Limb (tissue), 2 donors: Measurements from ENCODE around the gene IGSF9.

Experiments
- DNase-seq, 2 donors: peaks; one replicate each; pipeline ENCODE4 v3.0.0-alpha.2; 2016; ENCODE audit errors: extremely low spot score in 2 of 2

IGSF9 gene

GRCh38 chr1:159944623-159945455, 574 bp downstream of the IGSF9 start:
- peak in 1 of 2 donors; percentile 20 for DNase-seq

GRCh38 chr1:159943908-159944622, 1.3 kb downstream of the IGSF9 start:
- DNase-seq = peak in 1 of 2 donors; percentile 24

- DNase-seq = peak in 1 of 2 donors; percentile 23
Measured at GRCh38 chr1:159943278-159943640, 2.2 kb downstream of the IGSF9 start.

DNA sequence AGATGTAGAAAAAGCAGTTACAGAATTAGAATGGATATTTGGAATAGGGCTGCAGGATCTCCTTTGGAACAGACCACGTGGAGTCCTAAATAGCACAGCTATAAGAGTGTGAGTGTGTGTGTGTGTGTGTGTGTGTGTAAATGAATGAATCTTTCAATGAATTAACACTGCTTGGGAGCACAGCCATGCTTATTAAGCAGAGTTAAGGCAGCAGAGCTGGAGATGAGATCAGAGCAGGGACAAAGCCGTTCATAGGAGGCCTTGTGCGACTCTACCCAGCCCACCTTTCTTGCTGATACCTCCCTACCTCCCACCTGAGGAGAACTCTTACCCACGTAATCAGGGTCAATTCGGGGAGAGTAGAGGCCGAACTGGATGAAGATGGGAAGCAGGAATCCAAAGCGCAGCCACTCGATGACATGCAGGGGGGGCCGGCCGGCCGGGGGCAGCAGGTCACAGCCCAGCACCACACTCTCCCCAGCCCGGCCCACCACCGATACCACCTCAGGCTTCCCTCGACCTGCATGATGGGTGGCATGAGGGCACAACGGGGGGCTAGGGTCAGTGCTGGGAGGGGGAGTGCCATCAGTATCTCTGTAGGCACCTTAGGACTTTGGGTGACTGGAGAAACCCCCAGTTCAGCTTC, 2.7 kb downstream of the IGSF9 start:
- peak in 1 of 2 donors; percentile 24 for DNase-seq

DNA sequence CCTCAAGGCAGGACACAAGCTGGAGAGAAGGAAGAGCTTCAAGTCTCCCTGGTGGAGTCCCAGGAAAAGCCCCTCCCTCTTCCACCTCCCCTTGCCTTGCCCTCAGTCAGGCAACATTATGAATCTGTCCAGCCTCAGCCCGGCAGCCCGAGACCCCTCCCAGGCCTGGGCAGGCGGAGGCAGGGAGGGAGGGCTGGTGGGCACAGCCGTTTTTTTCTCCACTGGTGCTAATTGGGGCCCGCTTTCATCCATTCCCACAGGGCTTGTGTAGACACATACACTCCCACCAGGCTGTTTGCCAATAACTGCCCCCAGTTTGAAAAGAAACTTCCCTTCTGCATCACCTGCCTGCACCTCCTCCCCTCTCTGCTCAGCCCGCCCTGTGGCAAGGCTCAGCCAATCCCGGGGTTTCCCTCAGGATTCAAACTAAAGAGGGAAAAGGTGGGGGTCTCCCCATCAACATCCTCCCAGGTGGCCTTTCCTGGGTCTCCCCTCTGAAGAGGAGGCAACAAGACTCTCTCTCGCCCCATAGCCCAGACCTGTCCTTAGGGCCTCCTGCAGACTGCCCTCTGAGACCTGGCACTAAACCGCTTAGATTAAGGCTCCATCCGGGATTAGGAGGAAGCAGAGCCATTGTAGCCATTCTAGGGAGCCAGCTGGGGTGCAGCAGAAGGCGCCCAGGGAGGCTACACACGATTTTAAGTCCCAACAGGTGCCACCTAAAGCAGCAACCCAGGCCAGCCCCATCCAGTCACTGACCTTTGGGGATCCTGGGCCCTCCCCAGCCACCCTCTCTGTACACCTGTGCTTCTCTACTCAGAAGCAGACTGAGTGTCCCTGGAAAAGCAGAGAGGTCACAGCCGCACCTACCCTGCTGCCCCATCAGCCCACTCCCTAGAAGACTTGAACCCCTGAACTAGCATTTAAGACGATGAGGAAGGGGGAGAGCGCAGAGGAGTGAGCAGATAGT, 3.5 kb downstream of the IGSF9 start:
- peak in 1 of 2 donors; percentile 34 for DNase-seq

- no peak for DNase-seq
Measured at GRCh38 chr1:159941141-159941540, 4.3 kb downstream of the IGSF9 start.

GRCh38 chr1:159940006-159940620, 5.3 kb downstream of the IGSF9 start:
- no peak for DNase-seq

DNA sequence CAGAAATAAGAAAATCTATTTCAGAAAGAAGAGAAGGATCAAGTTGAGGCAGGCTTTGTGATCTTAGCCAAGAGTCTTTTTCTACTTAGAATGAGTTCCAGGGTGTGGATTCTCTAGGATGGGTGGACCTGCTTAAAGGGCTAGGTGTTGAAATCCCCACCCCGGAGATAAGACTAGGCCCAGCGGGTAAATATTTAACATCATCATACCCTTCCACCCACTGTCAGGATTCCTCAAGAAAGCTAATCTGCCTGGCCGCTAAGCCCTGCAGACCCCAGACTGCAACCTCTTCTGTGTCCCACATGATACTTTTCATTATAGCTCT, 5.8 kb downstream of the IGSF9 start:
- DNase-seq = no peak

DNA sequence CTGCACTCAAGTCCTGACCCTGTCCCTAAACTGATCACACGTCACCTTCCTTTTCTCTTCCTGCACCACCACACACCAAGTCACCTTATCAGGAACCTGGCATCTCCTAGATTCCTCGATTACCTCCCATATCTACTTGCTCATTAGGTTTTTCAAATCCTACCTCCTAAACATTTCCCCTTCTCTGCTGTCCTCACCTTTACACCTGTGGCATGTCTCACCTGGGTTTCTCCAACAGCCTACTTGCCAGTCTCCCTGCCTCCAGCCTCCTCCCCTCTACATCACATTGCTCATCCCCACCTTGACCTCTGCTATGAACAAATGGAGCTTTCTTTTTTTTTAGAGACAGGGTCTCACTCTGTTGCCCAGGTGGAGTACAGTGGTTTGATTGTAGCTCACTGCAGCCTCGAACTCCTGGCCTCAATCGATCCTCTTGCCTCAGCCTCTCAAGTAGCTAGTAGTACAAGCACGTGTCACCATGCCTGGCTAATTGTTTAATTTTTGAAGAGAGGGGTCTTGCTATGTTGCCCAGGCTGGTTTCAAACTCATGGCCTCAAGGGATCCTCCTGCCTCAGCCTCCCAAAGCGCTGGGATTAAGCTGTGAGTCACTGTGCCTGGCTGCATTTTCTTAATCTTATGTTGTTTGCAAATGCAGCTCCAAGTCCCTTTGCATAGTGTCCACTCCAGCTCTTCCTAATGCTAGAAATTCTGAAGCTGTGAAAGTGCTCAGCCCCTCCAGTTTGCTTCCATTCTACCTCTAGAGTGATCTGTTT, 6.3 kb downstream of the IGSF9 start:
- no peak for DNase-seq

- no peak for DNase-seq
Measured at GRCh38 chr1:159938211-159938852, 7.1 kb downstream of the IGSF9 start.

DNA sequence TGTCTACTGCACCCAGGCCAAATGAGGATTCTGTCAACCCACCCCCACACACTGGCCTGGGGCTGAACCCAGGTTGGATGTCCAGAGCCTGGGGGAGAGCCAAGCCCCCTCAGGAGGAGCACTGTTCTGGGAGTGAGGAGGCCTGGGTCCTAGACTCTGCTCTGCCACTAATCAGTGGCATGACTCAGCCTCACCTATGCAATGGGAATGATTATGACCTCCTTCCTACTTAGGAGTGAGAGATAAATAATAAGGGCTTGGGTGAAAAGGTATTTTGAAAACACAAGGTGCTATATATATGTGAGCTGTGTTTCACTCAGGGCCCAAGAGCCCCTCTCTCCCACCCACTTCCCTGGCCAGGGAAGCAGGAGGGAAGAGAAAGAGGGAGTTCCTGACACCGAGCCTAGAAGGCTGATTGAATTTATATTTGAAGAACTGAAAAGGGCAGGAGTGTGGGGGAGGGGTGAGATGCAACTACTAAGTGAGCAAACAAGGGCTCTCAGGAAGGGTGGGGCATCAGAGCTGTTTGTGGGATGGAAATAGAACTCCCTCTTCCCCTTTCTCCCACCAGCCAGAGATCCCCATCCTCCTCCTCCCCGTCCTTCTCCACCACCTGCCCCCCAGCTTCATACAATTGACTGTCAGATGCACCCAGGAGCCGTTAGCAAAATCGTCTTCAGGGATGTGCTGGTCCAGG, 8.2 kb downstream of the IGSF9 start:
- DNase-seq = no peak

DNA sequence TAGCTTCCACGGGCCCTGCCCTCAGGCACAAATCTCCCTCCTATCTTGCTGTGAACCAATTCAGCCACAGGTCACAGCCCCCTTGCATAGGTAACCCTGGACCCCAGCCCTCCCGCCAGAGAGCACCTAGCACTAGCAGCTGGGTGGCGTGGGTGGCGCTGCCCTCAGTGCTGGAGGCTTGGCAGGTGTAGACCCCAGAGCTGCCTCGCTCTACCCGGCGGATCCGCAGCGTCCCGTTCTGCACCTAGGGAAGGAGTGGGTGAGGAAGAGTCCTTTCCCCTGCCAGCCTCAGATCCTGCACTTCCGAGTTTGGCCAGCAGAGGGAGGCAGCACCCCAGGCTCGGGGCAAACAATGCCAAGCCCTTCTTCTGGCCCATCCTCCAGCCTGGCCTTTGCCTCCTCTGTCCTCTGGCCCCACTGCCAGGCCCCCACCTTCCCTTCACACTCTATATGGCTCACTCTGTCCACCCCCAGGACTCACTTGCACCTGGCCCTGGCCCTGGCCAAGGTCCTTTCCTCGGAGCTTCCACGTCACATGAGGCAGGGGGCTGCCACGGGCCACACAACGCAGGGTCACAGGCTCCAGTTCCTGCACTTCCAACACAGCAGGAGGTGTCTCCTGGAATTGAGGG, 9.0 kb downstream of the IGSF9 start:
- DNase-seq = peak in 1 of 2 donors; percentile 87

- no peak for DNase-seq
Measured at GRCh38 chr1:159935719-159936272, 9.6 kb downstream of the IGSF9 start.

DNA sequence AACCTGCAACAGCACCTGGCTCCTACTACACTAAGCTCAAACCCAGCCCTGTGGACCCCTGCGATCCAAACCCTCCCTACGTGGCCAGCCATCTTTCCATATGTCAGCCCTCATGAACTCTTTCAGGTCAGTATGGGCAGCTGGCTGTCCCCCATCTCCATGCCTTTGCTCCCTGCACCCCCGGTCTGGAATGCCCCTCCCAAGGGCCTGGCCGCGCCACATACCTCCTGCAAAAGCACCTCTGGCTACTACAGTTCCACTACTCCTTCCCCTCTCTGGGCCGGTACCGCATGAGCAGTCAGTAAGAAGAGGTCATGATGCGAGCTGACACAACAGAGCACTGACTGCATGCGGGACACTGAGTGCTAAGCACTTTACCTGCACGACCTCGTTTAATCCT, 10.1 kb downstream of the IGSF9 start:
- DNase-seq = no peak

GRCh38 chr1:159934136-159935039, 11.0 kb downstream of the IGSF9 start:
- DNase-seq = no peak

- DNase-seq = no peak
Measured at GRCh38 chr1:159933347-159933746, 12.1 kb downstream of the IGSF9 start.
